HG03439 (cell line): ENCODE results near the gene NACC1.
A peak's percentile ranks its signal among the peaks of the same experiment; 100 is the strongest.

Experiments
- ATAC-seq: cut with Tn5 transposase; IDR thresholded peaks from one replicate; pipeline ENCODE4 v1.9.1; 2021; ENCODE audit warnings: mild to moderate bottlenecking, moderate library complexity; ENCODE audit not compliant: unreplicated experiment

Gene NACC1

DNA sequence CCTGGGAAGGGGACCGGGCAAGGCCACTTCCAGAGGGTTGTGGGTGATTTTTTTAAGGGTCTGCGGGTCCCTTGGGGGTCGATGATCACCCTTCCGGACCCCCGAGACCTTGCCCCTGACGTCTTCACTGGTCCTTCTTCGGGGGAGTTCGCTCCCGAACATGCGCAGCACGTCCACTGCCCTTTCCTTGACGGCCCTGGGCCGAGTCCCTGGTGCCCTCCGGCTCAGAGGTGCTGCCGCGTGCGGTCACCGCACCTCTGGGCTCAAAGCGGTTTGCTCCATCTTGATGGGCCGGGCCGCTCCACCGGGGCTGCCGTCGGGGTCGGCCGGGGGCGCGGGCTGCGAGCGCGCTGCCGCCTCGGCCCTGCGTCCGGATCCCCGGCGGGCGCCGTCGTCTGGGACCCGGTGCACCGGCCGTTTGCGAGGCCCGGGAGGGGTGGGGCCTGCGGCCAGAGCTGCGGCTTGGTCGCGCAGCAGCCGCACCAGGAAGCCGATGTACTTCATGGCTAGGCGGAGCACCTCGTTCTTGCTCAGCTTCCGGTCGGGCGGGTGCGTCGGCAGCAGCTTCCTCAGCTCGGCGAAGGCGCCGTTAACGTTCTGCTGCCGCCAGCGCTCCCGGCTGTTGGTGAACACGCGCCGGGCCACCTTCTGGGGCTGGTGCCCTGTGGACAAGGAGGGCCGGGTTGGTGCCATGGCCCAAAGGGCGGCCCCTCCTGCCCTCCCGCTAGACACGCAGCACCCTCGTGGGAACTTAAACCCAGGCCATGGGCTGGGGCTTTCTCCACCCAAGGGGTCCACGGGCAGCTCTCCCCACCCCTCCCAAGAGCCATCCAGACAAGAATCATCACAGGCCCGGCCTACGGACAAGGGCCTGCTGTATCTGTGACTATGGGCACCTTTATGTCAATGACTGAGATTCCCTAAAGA lies 18.7 kb upstream of the NACC1 start:
- no peak for ATAC-seq

DNA sequence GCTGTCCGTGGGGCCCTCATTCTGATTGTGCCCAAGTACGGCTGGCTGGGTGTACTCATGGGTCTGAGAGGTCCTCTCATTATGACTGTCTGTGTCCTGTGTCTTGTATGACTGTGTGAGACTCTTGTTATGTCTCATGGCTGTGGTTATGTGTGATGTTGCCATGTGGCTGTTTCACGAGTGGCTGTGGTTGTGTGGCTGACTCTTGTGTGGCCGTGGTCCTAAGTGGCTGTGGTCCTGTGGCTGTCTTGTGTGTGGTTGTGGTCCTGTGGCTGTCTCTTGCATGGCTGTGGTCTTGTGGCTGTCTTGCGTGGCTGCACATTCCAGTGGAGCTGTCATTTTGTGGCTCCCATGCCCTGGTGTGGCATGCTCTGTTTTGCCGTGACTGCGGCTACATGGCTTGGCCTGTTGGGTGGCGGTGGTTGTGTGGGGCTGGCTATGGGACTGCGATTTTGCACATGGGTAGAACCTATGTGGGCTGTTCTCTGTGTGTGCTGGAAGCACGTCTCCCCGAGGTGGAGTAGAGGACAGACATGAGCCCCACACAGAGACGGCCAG lies 18.0 kb upstream of the NACC1 start:
- no peak for ATAC-seq

DNA sequence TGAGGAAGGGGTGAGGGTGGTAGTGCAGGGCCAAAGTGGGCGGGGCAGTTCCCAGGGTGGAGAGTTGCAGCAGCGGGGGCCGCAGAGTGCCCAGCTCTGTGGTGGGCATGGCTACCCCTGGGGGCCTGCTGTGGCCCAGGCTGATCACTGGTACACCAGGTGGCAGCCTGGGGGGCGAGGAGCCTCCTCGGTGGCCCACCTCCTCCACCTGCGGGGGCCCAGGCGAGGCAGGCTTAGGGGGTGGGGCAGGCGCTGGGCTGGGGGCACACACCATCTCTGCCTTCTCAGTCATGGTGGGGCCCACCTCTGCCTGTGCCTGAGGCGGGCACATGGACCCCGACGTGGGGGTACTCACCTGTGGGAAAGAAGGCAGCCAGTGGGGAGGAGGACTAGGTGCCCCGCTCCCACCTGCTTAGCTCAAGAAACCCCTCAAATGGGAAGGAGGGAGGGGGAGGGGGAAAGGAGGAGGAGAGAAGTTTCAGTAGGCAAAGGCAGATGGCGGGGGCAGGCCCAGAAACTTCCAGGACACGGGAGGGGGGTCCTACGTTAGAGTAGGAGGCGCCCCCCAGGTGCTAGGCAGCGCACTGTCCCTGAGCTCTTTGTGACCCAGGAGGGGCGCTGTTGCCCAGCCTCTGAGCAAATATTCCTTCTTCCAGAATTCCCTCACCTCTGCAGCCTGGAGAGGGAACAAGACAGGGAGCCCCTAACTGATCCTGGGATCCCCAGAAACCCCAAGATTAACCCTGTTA lies 17.0 kb upstream of the NACC1 start:
- no peak for ATAC-seq

DNA sequence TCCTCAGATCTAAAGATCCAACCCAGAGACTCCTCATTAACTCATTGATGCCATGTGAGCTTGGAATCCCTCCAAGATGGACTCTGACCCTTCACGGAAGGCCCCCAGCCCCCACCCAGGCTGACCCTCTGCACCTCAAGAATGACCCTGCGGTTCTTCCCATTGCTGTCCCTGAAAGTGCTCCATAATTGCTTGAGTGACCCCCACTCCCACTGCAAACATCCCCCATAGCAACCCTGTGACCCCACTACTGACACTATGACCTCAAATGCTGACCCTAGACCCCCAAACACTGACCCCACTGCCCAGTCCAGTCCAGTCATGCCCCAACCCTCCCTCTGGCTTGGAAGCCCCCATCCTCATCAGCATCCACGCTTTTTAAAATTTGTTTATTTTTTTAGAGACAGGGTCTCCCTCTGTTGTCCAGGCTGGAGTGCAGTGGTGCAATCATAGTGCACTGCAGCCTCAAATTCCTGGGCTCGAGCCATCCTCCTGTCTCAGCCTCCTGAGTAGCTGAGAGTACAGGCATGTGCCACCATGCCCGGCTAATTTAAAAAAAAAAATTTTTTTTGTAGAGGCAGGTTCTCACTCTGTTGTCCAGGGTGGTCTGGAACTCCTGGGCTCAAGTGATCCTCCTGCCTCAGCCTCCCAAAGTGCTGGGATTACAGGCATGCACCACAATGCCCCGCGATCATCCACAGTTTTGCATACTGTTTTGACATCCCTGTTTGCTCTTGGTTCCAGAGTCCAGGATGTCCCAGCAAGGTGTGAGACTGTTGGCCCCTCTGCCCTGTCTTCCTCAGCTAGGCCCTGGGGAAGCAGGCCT lies 16.3 kb upstream of the NACC1 start:
- ATAC-seq = no peak

DNA sequence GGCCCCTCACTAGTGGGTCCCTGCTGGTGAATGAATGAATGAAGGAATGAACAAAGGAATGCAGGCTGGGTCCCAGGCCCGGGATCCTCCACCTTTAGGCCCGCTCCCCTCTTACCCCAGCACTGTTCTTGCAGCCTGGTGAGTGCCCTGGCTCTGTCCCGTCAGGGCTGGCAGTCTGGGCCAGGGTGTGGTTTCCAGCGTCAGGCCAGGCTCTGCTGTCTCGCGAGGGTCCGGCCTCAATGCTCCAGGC lies 15.7 kb upstream of the NACC1 start:
- ATAC-seq = peak; percentile 1

DNA sequence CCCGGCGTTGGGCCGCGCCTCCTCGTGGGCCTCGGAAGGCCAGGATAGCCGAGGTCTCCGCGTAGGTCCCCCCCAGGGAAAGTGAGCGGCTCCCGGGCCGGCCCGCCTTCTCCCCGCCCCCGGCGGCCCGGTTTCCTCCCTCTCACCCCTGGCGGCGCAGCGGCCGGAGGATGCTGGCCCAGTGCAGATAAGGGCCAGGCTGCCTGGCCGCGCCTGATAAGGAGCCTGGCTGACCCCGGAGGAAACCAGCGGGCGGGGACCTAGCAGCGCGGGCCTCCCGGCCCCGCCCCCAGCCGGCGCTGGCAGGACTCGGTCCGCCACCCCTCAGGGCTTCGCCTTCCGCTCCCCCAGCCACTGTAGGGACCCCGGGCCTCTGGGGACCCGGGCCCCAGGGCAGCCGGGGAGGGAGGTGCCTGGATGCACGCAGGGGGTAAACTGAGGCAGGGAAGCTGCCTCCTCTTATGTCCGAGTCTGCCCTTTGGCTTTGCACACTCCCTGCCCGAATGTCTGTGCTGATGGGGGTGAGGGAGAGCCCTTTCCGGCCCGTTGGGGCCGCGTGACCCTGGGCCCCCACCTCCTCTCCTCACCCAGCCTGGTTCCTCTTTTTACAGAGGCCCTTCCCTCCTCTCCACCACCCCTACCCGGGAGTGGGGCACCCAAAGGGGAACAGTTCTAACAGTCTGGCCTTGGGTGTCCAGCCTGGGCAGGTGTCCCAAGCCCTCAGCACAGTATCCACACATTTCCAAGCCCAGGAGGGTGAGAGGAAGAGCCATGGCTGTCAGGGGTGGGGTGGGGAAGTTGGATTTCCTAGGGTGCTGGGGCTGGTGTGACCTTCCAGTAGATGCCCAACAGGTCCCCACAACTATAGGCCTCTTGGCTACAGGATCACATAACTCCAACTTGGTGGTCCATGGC lies 15.1 kb upstream of the NACC1 start, which contains the start of gene LYL1:
Gene LYL1, minus strand, starts transcription at position 193 of the 915 bp plus-strand sequence. CDS start 1,687 bp downstream, outside the sequence.
- ATAC-seq = peak; percentile 38

DNA sequence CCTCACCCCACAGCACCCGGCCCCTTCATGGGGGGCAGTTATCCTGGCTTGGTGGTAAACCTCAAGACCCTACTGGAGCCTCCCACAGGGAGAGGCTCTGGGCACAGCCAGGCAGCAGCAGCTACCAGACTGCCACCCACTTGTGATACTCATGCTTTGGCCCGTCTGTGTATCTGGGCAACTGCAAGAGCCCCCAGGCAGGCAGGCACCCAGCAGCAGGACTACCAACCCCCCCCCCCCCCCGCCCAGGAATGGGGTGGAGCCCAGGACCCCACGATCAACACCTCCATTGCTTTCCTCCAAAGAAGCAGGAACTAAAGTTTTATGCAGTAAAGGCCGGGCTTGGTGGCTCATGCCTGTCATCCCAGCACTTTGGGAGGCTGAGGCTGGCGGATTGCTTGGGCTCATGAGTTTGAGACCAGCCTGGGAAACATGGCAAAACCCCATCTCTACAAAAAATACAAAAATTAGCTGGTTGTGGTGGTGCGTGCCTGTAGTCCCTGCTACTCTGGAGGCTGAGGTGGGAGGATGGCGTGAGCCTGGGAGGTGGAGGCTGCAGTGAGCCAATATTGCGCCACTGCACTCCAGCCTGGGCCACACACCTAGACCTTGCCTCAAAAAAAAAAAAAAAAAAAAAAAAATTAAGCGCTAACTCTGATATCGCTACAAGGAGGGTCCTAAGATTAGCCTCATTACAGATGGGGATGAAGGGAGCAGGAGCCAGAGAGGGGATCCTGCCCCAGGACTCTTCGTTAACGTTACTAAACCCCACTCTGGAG lies 14.3 kb upstream of the NACC1 start:
- no peak for ATAC-seq

DNA sequence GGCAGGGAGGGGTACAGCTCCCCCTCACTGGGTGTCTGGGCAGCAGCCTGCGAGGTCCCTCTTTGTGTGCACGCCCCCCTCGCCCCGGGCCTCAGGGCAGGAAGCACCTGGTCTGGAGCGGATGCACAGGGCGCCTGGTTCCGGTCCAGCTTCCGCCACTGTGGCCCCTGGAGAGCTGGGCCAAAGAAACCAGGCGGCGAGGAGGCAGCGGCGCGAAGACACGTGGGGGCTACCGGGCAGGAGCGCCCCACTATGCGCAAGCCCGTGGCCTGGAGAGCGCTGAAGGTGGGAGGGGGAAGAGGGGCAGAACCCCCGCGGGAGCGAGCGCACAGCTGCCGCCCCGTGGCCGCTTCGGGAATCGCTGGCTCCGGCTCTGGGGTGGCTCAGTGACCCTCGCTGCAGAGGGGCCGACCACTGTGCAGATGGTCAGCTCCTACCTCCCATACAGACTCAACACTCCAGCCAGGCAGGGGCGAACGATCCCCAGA lies 13.7 kb upstream of the NACC1 start:
- no peak for ATAC-seq

DNA sequence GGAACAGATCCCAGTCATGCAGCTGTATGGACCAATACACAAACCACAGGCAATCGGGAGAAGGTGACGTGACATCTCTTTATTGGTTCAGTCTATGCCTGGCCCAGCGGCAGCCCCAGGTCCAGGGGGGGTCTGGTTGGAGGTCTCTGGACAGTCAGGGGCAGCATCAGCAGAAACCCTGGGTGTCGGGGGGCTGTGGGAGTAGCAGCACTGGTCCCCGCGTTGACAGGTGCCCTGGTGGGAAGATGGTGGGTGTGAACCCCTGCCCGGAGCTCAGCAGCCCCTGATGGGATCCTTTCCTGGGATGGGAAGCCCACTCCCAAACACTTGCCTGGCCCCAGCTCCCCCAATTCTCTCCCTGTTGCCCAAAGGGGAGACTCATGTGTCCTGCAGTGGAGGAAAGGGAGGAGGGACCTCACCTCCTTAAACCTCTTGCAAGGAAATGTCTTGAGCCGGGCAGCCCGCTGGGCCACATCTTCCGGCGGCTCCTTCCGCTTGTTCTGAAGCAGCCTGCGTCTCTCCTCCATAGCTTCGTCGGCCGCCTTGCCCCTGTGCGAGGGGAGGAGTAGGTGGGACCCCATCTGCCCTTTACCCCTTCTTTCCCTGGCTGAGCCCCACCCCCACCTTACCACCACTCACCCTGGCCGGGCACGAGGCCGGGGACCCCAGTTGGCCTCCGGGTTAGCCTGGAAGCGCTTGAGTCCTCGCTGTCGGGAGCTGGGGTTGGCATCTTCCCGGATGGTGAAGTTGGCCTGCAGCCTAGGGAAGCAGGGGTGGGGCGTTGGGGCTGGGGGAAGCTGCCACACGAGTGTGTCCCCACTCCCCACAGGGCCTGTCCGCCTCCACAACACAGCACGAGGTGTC lies 13.0 kb upstream of the NACC1 start:
- no peak for ATAC-seq

DNA sequence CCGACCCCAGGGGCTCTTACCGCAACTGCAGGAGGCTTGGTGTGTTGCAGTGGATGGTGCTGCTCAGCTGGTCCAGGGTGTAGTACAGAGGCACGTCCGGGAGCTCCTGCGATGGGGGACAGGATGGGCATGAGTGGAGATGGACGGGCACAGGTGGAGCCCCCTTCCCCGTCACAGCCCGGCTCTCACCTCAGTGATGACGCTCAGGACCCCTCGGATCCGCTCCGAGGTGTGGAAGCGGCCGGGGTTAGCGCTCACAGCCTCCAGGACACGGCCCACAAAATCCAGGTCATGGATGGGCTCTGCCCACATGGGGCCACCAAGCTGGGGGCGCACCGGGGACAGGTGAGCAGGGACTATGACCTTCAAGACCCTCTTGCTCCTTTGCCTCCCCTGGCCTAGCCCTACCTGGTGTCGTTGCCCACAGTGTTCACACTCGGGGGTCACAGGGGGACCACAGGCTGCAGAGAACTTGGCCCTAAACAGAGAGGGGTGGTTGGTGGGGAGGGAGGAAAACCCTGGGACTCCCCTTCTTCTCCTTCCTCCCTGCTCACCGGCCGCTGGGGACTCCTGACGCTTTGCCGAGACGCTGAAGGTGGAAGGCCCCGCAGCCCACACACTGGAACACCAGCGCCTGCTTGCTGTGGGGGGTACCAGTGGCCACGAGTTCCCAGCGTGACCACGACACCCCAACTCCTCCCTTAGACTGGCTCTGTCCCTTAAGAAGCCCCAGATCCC lies 8.5 kb upstream of the NACC1 start:
- no peak for ATAC-seq

DNA sequence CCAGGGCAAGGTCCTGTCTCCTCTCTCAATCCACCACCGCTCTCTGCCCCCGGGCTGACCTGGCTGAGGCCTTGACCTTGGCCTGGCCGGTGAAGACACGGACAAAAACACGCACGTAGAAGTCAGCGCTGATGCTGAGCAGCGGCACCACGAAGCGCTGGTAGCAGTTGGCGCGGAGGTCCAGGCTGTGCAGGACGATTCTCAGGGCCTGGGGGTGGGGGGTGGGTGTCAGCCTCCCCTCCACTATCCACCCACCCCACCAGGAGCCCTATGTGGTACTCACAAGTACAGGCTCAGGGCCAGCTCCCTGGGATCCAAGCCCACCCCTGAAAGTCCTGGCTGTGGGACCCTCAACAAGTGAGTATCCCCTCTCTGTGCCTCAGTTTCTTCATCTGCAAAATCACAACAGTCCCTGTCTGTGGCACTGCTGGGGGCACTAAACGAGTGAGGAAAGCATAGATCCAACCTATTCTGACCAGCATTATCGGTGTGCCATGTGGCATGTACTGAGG lies 7.9 kb upstream of the NACC1 start:
- ATAC-seq = no peak

DNA sequence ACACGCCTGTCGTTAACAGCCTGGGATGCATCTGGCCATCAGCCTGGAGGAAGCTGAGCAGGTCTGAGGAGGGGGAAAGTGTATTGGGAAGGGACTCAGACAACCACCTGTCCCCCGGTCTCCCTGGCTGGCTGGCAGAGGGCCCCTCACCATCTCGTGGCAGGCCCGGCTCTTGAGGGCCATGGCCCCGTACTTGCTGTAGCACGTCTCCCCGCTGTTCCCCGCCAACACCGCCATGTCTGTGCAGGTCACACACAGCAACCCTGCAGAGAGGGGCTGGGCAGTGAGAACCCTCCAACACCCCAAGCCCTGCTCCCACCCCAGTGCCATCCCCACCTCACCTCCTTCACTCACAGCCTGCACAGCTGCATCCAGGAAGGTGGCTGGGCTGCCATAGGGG lies 5.5 kb upstream of the NACC1 start:
- no peak for ATAC-seq

DNA sequence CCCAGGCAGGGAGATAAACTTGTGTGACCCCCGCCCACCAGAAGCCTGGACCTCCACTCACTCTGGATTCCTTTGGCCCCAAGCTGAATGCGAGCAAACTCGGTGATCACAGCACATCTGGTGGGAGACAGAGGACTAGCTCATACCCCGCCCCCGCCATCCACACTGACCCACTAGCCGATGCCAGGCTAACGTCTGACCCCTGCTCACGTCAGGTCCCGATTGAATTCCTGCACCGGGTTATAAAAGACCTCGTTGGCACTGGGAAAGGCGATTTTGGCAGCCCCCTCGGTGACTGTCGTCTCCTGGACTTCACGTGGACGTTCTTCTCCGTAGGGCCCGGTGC lies 2.2 kb upstream of the NACC1 start:
- ATAC-seq = no peak

DNA sequence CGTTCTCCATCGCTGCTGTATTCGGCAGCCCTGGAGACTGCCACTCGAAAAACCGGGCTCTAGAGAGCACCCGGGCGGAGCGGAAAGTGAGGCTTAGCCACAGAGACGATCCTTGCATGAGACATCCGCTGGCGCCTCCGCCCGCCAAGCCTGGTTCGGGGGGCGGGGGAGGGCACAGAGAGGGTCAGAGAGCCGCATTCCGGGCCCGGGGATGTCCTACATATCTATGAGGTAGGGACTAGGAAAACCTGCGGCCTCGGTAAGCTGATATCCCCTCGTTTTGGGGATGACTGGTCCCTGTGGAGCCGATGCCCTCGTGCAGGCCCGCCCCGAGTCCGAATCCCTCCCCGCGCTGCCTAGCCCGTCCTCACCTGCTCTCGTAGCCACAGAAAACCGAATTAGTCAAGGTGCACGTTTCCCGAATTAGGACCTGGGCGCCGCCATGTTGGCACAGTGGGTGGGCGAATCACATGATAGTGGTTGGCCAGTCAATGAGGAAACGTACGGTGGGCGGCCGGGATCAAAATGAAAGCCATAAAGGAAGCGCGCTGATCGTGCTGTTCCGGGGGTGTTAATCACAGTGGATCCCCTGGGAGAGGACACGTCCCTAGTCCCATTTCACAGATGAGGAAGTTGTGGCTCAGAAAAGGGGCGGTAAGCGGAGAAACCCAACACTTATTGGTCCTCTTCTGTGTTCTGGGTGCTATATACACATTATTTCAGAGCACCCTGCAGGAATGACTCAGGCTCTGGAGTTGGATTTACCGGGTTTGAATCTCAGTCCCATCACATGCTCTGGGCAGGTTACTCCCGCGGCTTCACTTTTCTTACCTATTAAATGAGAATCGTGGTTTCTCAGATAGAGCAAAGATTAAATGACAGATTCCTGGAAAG lies 1.5 kb upstream of the NACC1 start, which contains the start of gene TRMT1:
Gene TRMT1, minus strand, starts transcription at position 459 of the 894 bp plus-strand sequence. Its CDS starts 341 bp downstream, at position 118.
- ATAC-seq = peak; percentile 51

DNA sequence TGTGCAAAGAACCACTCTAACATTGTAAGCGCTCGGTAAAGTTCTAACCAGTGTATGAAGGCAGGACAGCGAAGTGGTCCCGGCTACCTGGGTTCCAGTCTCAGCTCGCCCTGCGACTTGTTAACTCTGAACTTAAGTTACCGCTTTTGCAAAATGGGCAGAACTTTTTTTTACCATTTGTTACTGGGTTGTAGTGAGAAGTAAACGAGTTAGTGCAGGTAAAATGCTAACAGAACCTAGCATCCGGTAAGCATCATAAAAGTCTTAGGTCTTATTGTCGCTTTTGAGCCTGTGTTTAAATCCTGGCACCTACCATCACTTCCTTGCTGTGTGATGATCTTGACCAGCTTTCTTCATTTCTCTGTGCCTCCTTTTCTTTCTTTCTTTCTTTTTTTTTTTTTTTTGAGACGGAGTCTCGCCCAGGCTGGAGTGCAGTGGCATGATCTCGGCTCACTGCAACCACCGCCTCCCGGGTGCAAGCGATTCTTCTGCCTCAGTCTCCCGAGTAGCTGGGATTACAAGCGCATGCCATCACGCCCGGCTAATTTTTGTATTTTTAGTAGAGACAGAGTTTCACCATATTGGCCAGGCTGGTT lies 790 bp upstream of the NACC1 start:
- ATAC-seq = no peak
